ENCODE data around the gene YPEL1. TPM values are rescaled to one million over a fixed set of nuclear protein-coding genes. Genes with fewer than 3 reads are reported as not detected.
"Not testable (repeated sequence)": the region's sequence is repeated elsewhere in the genome, so short reads cannot be mapped to it uniquely, and the experiment has no call there.

YPEL1 gene
- total and polyA plus RNA-seq, 8 donors, result 2.4 to 20.9 (median 18.3) TPM

DNA sequence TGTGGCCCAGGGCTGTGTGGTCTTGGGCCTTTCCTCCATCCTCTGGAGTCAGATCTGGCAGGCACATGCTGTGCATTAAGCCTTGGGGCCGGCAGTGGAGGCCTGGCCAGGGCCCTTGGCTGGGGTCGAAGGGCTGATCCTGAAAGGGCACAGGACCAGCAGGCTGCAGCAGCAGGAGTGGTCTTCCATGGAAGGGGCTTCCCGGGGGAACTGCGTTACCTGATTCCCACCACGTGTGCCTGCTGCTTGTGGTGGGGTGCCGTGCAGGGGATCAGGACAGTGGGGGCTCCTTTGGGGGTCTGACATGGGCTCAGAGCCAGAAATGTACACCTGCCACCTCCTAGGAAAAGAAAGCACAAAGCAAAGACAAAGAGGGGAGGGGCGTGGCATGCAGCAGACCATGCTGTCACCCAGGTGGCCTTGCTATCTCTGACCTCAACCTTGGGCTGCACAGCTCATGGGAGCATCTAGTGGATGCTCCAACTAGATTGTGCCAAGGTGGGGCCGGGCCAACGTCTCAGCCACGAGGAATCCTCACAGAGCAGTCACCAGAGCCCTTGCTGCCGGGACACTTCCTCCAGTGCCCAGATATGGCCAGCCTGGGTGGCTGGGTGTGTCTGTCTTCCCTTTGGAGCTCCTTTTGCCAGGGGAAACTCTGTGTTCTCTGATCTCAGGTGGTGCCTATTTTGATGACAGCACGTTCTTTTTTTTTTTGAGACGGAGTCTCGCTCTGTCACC, 17.9 kb upstream of the YPEL1 start:
- intact Hi-C loops (cut with DNase I), result no loop called here
- Histone ChIP-seq H3K4me3 (no peak overlapping the region), H3K9me3 (no peaks in the 10 kb centered on the region), H3K27ac (no peak overlapping the region), H3K27me3 (no peaks in the 10 kb centered on the region), H3K36me3 (peaks cover 0 to 34% of the 10 kb centered on the region in 2 donors), H3K4me1 (peaks cover 0 to 17% of the 10 kb centered on the region in 2 donors)
- ATAC-seq (no peak), DNase-seq (no peak)
- TF ChIP-seq, protein P1, sequence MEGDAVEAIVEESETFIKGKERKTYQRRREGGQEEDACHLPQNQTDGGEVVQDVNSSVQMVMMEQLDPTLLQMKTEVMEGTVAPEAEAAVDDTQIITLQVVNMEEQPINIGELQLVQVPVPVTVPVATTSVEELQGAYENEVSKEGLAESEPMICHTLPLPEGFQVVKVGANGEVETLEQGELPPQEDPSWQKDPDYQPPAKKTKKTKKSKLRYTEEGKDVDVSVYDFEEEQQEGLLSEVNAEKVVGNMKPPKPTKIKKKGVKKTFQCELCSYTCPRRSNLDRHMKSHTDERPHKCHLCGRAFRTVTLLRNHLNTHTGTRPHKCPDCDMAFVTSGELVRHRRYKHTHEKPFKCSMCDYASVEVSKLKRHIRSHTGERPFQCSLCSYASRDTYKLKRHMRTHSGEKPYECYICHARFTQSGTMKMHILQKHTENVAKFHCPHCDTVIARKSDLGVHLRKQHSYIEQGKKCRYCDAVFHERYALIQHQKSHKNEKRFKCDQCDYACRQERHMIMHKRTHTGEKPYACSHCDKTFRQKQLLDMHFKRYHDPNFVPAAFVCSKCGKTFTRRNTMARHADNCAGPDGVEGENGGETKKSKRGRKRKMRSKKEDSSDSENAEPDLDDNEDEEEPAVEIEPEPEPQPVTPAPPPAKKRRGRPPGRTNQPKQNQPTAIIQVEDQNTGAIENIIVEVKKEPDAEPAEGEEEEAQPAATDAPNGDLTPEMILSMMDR (IDR thresholded peaks at IDR 0.05), result no peak

DNA sequence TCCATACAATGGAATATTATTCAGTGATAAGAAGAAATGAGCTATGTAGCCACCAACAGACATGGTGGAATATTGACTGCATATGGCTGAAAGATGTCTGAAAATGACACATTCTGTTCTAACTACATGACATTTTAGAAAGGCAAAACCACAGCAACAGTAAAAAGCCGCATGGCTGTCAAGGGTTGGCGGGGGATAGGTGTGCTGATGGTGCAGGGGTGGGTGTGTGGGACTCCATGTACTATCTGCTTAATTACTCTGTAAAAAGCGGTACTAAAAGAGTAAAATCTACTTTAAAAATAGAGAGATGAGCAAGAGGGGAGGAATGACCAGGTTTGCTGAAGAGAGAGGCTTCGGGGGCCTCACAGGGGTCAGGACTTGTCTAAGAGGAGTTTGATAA, 16.7 kb upstream of the YPEL1 start:
- intact Hi-C loops (cut with DNase I), result no loop called here
- no peak for DNase-seq
- TF ChIP-seq, protein P1 (IDR thresholded peaks at IDR 0.05), result no peak
- H3K36me3 ChIP-seq, result peaks cover 0 to 22% of the 10 kb centered on the region in 2 donors
- no peaks in the 10 kb centered on the region for H3K9me3 ChIP-seq
- no peaks in the 10 kb centered on the region for H3K27me3 ChIP-seq
- no peak overlapping the region for H3K27ac ChIP-seq
- no peak overlapping the region for H3K4me3 ChIP-seq
- H3K4me1 ChIP-seq, result peaks cover 0 to 12% of the 10 kb centered on the region in 2 donors
- no peak for ATAC-seq

DNA sequence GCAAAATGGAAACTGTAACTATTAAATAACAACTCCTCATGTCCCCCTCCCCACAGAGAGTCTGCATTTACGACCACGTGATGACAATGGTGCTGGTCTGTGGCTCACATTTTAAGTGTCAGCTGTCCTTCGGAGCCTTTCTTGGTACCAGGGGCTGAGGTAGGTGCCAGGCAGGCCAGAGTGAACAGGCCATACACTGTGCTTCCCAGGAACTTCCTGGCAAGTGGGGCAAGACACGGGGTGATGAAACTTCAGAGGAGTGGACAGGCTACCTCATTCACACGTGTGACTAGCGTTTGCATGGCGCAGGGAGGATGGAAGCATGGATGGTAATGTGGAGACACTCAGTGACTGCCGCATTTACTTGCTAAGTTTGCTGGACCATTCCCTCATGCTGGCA, 10.4 kb upstream of the YPEL1 start:
- Histone ChIP-seq H3K27me3 (no peaks in the 10 kb centered on the region), H3K9me3 (no peaks in the 10 kb centered on the region), H3K36me3 (no peaks in the 10 kb centered on the region), H3K4me1 (no peaks in the 10 kb centered on the region), H3K4me3 (no peak overlapping the region), H3K27ac (no peak overlapping the region)
- DNase-seq, result no peak
- intact Hi-C loops (cut with DNase I), result no loop called here
- ATAC-seq, result no peak
- TF ChIP-seq, protein P1 (IDR thresholded peaks at IDR 0.05), result no peak

DNA sequence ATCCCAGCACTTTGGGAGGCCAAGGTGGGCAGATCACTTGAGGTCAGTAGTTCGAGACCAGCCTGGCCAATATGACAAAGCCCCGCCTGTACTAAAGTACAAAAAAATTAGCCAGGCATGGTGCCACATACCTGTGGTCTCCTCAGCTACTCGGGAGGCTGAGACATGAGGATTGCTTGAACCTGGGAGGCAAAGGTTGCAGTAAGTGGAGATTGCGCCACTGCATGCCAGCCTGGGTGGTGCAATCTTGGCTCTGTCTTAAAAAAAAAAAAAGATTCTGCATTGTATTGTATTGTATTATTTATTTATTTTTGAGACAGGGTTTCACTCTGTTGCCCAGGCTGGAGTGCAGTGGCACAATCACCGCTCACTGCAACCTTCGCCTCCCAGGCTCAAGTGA, 9.3 kb upstream of the YPEL1 start:
- H3K9me3 ChIP-seq; H3K27ac ChIP-seq; H3K4me3 ChIP-seq; H3K36me3 ChIP-seq; ATAC-seq; intact Hi-C loops (cut with DNase I); H3K4me1 ChIP-seq; H3K27me3 ChIP-seq; DNase-seq: not testable (repeated sequence)

DNA sequence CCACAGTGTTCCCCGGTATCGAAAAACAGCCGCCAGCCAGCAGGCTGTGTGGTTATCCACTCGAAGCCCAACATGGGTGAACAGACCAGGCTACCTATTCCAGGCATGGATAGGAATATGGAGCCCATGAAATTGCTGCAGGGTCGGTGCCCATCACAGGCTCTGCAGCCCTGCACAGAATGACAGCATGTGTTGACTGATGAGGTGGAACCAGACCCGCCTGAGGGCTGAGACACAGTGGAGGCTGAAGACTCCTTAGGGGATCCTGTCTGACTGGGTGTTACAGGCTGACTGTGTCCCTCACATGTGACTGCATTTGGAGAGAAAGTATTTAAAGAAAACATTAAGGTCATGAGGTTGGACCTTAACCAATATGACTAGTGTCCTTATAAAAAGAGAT, 6.2 kb upstream of the YPEL1 start:
- intact Hi-C loops (cut with DNase I), result no loop called here
- ATAC-seq, result no peak
- DNase-seq, result no peak
- H3K36me3 ChIP-seq, result no peaks in the 10 kb centered on the region
- TF ChIP-seq, protein P1 (IDR thresholded peaks at IDR 0.05), result no peak
- no peak overlapping the region for H3K27ac ChIP-seq
- no peak overlapping the region for H3K4me3 ChIP-seq
- H3K4me1 ChIP-seq, result no peaks in the 10 kb centered on the region
- H3K27me3 ChIP-seq, result no peaks in the 10 kb centered on the region
- no peaks in the 10 kb centered on the region for H3K9me3 ChIP-seq

DNA sequence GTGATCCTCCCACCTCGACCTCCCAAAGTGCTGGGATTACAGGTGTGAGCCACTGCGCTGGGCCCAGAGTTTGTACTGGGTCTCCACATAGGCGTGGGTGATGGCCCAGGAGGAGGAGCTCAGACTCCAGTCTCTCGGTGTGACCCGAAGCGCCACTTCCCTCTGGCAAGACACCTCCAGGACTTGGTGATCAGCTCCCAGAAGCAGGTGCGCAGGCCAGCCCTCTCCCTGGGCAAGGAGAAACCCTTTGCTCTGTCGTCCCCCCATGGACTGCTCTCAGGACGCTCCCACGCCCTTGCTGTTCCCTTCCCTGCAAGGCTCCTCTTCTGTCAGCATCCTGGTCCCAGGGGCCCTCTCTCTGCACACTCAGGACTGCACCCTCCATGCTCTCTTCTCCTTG, 5.5 kb upstream of the YPEL1 start:
- H3K36me3 ChIP-seq, result no peaks in the 10 kb centered on the region
- no peaks in the 10 kb centered on the region for H3K9me3 ChIP-seq
- DNase-seq (no peak), ATAC-seq (no peak)
- intact Hi-C loops (cut with DNase I), result no loop called here
- no peak overlapping the region for H3K27ac ChIP-seq
- H3K27me3 ChIP-seq, result no peaks in the 10 kb centered on the region
- no peak overlapping the region for H3K4me3 ChIP-seq
- H3K4me1 ChIP-seq, result peaks cover 0 to 6% of the 10 kb centered on the region in 2 donors
- TF ChIP-seq, protein P1 (IDR thresholded peaks at IDR 0.05), result no peak

All from left lung (tissue), 10 donors.